SU-DHL-6 (cell line): Measurements from ENCODE around the gene SNX27.

Source experiments
- H2AFZ ChIP-seq: fragments of 200-600 bp; sonication (generic); 2 replicates; pipeline ENCODE4 v1.6.1; 2014; ENCODE audit warnings: low read depth, mild to moderate bottlenecking, moderate library complexity, mixed read lengths, antibody characterized with exemption, low read length; ENCODE audit not compliant: severe bottlenecking
- H3F3A ChIP-seq: fragments of 200-600 bp; shearing (Covaris generic); 2 replicates; pipeline ENCODE4 v1.6.0; 2016; ENCODE audit warnings: antibody characterized with exemption, mild to moderate bottlenecking; ENCODE audit not compliant: insufficient read depth
- H3K27ac ChIP-seq: fragments of 200-600 bp; sonication (generic); 2 replicates; pipeline ENCODE4 v1.5.1; 2016; ENCODE audit warnings: low read depth, mild to moderate bottlenecking, low read length, moderate library complexity, mixed read lengths
- H3K27me3 ChIP-seq: fragments of 200-600 bp; sonication (generic), shearing (Covaris generic); 2 replicates; pipeline ENCODE4 v1.6.0; 2014; ENCODE audit warnings: mild to moderate bottlenecking, low read length
- H3K36me3 ChIP-seq: fragments of 200-600 bp; sonication (generic); 2 replicates; pipeline ENCODE4 v1.6.1; 2014; ENCODE audit warnings: mild to moderate bottlenecking, low read length, mixed read lengths
- H3K4me2 ChIP-seq: fragments of 300-600, 200-600 bp; shearing (Covaris generic), sonication (generic); 2 replicates; pipeline ENCODE4 v1.6.0; 2014; ENCODE audit warnings: low read length, low read depth, mild to moderate bottlenecking; ENCODE audit not compliant: poor library complexity, severe bottlenecking
- H3K4me3 ChIP-seq: fragments of 200-600 bp; sonication (generic); 2 replicates; pipeline ENCODE4 v1.5.1; 2014; ENCODE audit warnings: antibody characterized with exemption, low read length, mild to moderate bottlenecking, mixed read lengths; ENCODE audit not compliant: insufficient read depth, poor library complexity, severe bottlenecking
- H3K79me2 ChIP-seq: fragments of 200-600 bp; sonication (generic); 2 replicates; pipeline ENCODE4 v1.6.1; 2014; ENCODE audit warnings: mild to moderate bottlenecking, low read length, moderate library complexity; ENCODE audit not compliant: insufficient read depth
- H3K9ac ChIP-seq: fragments of 200-600 bp; sonication (generic); 2 replicates; pipeline ENCODE4 v1.7.0; 2014; ENCODE audit warnings: mild to moderate bottlenecking, low read length
- H3K9me2 ChIP-seq: fragments of 200-600 bp; sonication (generic); replicated peaks from 2 replicates; pipeline ENCODE4 v1.6.1; 2014; ENCODE audit warnings: low read length; ENCODE audit not compliant: insufficient read depth
- H3K9me3 ChIP-seq: fragments of 200-600 bp; sonication (generic); 2 replicates; pipeline ENCODE4 v1.6.1; 2014; ENCODE audit warnings: low read length, mixed read lengths; ENCODE audit not compliant: insufficient read depth
- H4K20me1 ChIP-seq: fragments of 200-600 bp; sonication (generic); 2 replicates; pipeline ENCODE4 v1.6.1; 2014; ENCODE audit warnings: low read depth, mild to moderate bottlenecking, antibody characterized with exemption, low read length, moderate library complexity, mixed read lengths
- CTCF ChIP-seq: fragments of 200-600 bp; sonication (generic); IDR thresholded peaks from one replicate; pipeline ENCODE4 v1.5.1; 2017; ENCODE audit warnings: antibody characterized with exemption, mild to moderate bottlenecking, low read length, moderate library complexity; ENCODE audit not compliant: insufficient read depth, poor library complexity, severe bottlenecking
- EZH2phosphoT487 ChIP-seq: fragments of 200-600 bp; sonication (generic), shearing (Covaris generic); conservative IDR thresholded peaks from 2 replicates; pipeline ENCODE4 v1.6.1; 2018; ENCODE audit warnings: mild to moderate bottlenecking, antibody characterized with exemption, low read length, moderate library complexity, mixed read lengths

Gene SNX27

GRCh38 chr1:151703813-151704212 lies 92.0 kb downstream of the SNX27 start:
- no peak overlapping the region for H3K9ac ChIP-seq
- no peaks in the 10 kb centered on the region for H3K9me2 ChIP-seq
- no peak overlapping the region for H3K27ac ChIP-seq
- no peaks in the 10 kb centered on the region for H4K20me1 ChIP-seq
- H3K79me2 ChIP-seq, result no peaks in the 10 kb centered on the region
- no peak overlapping the region for H3K4me3 ChIP-seq
- H2AFZ ChIP-seq, result no peak overlapping the region
- H3K9me3 ChIP-seq, result no peaks in the 10 kb centered on the region
- no peaks in the 10 kb centered on the region for H3F3A ChIP-seq
- H3K4me2 ChIP-seq, result no peak overlapping the region
- no peaks in the 10 kb centered on the region for H3K36me3 ChIP-seq
- no peaks in the 10 kb centered on the region for H3K27me3 ChIP-seq
- TF ChIP-seq EZH2phosphoT487, result no peak
- TF ChIP-seq CTCF, result no peak

- Histone ChIP-seq H3K36me3 (no peaks in the 10 kb centered on the region), H3K4me2 (no peak overlapping the region), H3K79me2 (no peaks in the 10 kb centered on the region), H3F3A (no peaks in the 10 kb centered on the region), H3K27ac (no peak overlapping the region), H4K20me1 (no peaks in the 10 kb centered on the region), H3K9ac (no peak overlapping the region), H2AFZ (no peak overlapping the region), H3K9me2 (no peaks in the 10 kb centered on the region), H3K27me3 (no peaks in the 10 kb centered on the region), H3K9me3 (no peaks in the 10 kb centered on the region), H3K4me3 (no peak overlapping the region)
- TF ChIP-seq EZH2phosphoT487 (no peak), CTCF (no peak)
Observed at GRCh38 chr1:151704246-151704645, 92.4 kb downstream of the SNX27 start.

GRCh38 chr1:151705146-151705545 lies 93.3 kb downstream of the SNX27 start:
- Histone ChIP-seq H3K79me2 (no peaks in the 10 kb centered on the region), H4K20me1 (no peaks in the 10 kb centered on the region), H2AFZ (no peak overlapping the region), H3K9me2 (no peaks in the 10 kb centered on the region), H3K9ac (no peak overlapping the region), H3F3A (no peaks in the 10 kb centered on the region), H3K27ac (no peak overlapping the region), H3K4me2 (no peak overlapping the region), H3K27me3 (no peaks in the 10 kb centered on the region), H3K36me3 (no peaks in the 10 kb centered on the region), H3K4me3 (no peak overlapping the region), H3K9me3 (no peaks in the 10 kb centered on the region)
- TF ChIP-seq CTCF (no peak), EZH2phosphoT487 (no peak)
